ENCODE data around the gene TMPRSS6. TPM values are rescaled to one million over a fixed set of nuclear protein-coding genes. Genes with fewer than 3 reads are reported as not detected.

The TMPRSS6 gene
- total RNA-seq: 0.57 TPM
- polyA plus RNA-seq: 1.8 TPM
- long read RNA-seq, donor 1: 0 reads
- long read RNA-seq, donor 2: 0 reads
- long read RNA-seq, donor 3: 0 reads
- long read RNA-seq, donor 4: 0 reads
- long read RNA-seq, donor 5, partial matches to known transcripts: 5 of 5 reads
- long read RNA-seq, donor 5, other reads (novel, unspliced or antisense): 0 of 5 reads
- long read RNA-seq, donor 6: 0 reads
- long read RNA-seq, donor 7: 0 reads
- long read RNA-seq, donor 8: 0 reads
- long read RNA-seq, donor 9: 0 reads
- long read RNA-seq, donor 10: 0 reads

GRCh38 chr22:37109242-37109917 lies at the start of gene TMPRSS6:
Gene TMPRSS6, minus strand, starts transcription at chr22:37109713. Its CDS starts 6,296 bp downstream, at chr22:37103417.
- WGBS: 83% methylated on average over 13 of the region's 13 CpGs
- no peak within 1 kb of the TSS for H3K4me3 ChIP-seq (ENCODE audit: low read length in 2 of 2)
- DNase-seq (ENCODE audit: low read depth in 6 of 9, low spot score in 9 of 9): no peak
- no peaks in the 10 kb centered on the region for H3K36me3 ChIP-seq (ENCODE audit: control insufficient read depth in 2 of 2, insufficient read depth in 2 of 2, low read length in 1 of 2)
- no peaks in the 10 kb centered on the region for H3K4me1 ChIP-seq (ENCODE audit: control insufficient read depth in 2 of 2, insufficient read depth in 2 of 2, low read length in 2 of 2)
- H3K9me3 ChIP-seq (ENCODE audit: control insufficient read depth in 2 of 2, insufficient read depth in 1 of 2, low read length in 1 of 2): no peaks in the 10 kb centered on the region
- peaks cover 0 to 8% of the 10 kb centered on the region in 2 donors for H3K27me3 ChIP-seq (ENCODE audit: control insufficient read depth in 2 of 2, insufficient read depth in 1 of 2, low read length in 1 of 2)
- no peak within 1 kb of the TSS for H3K27ac ChIP-seq (ENCODE audit: low read depth in 1 of 2, low read length in 1 of 2)

DNA sequence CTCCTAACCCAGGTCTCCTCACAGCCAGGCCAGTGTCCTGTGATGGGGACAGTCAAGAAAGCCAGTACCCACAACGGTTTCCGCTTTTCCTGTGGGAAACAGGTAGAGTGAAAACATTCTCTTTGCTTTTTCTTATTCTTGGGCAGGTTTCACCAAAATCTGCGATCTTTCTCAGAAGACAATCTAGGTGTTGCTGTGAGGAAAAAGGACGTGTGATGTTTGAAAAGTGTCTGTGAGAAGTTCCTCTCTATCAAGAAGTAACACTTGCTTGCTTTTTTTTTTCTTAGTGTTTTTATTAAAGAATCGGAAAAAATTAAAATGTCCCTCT lies 49.4 kb upstream of the TMPRSS6 start:
- no peak overlapping the region for H3K27ac ChIP-seq (ENCODE audit: low read depth in 1 of 2, low read length in 1 of 2)
- peaks cover 0 to 31% of the 10 kb centered on the region in 2 donors for H3K4me1 ChIP-seq (ENCODE audit: control insufficient read depth in 2 of 2, insufficient read depth in 2 of 2, low read length in 2 of 2)
- H3K36me3 ChIP-seq (ENCODE audit: control insufficient read depth in 2 of 2, insufficient read depth in 2 of 2, low read length in 1 of 2): no peaks in the 10 kb centered on the region
- DNase-seq (ENCODE audit: low read depth in 6 of 9, low spot score in 9 of 9): no peak
- no peak overlapping the region for H3K4me3 ChIP-seq (ENCODE audit: low read length in 2 of 2)
- H3K9me3 ChIP-seq (ENCODE audit: control insufficient read depth in 2 of 2, insufficient read depth in 1 of 2, low read length in 1 of 2): peaks cover 0 to 24% of the 10 kb centered on the region in 2 donors
- H3K27me3 ChIP-seq (ENCODE audit: control insufficient read depth in 2 of 2, insufficient read depth in 1 of 2, low read length in 1 of 2): no peaks in the 10 kb centered on the region
- WGBS: 91% methylated on average over 5 of the region's 5 CpGs

GRCh38 chr22:37157516-37158285 lies 48.2 kb upstream of the TMPRSS6 start:
- 89% methylated on average over 13 of the region's 13 CpGs for WGBS
- no peak for DNase-seq (ENCODE audit: low read depth in 6 of 9, low spot score in 9 of 9)
- no peak overlapping the region for H3K4me3 ChIP-seq (ENCODE audit: low read length in 2 of 2)
- peaks cover 0 to 19% of the 10 kb centered on the region in 2 donors for H3K4me1 ChIP-seq (ENCODE audit: control insufficient read depth in 2 of 2, insufficient read depth in 2 of 2, low read length in 2 of 2)
- peaks cover 0 to 24% of the 10 kb centered on the region in 2 donors for H3K9me3 ChIP-seq (ENCODE audit: control insufficient read depth in 2 of 2, insufficient read depth in 1 of 2, low read length in 1 of 2)
- no peak overlapping the region for H3K27ac ChIP-seq (ENCODE audit: low read depth in 1 of 2, low read length in 1 of 2)
- no peaks in the 10 kb centered on the region for H3K36me3 ChIP-seq (ENCODE audit: control insufficient read depth in 2 of 2, insufficient read depth in 2 of 2, low read length in 1 of 2)
- H3K27me3 ChIP-seq (ENCODE audit: control insufficient read depth in 2 of 2, insufficient read depth in 1 of 2, low read length in 1 of 2): no peaks in the 10 kb centered on the region

GRCh38 chr22:37156686-37157435 lies 47.3 kb upstream of the TMPRSS6 start:
- peaks cover 0 to 24% of the 10 kb centered on the region in 2 donors for H3K9me3 ChIP-seq (ENCODE audit: control insufficient read depth in 2 of 2, insufficient read depth in 1 of 2, low read length in 1 of 2)
- no peak overlapping the region for H3K27ac ChIP-seq (ENCODE audit: low read depth in 1 of 2, low read length in 1 of 2)
- peaks cover 0 to 11% of the 10 kb centered on the region in 2 donors for H3K4me1 ChIP-seq (ENCODE audit: control insufficient read depth in 2 of 2, insufficient read depth in 2 of 2, low read length in 2 of 2)
- WGBS: 72% methylated on average over 13 of the region's 13 CpGs
- no peaks in the 10 kb centered on the region for H3K27me3 ChIP-seq (ENCODE audit: control insufficient read depth in 2 of 2, insufficient read depth in 1 of 2, low read length in 1 of 2)
- H3K4me3 ChIP-seq (ENCODE audit: low read length in 2 of 2): no peak overlapping the region
- DNase-seq (ENCODE audit: low read depth in 6 of 9, low spot score in 9 of 9): no peak
- H3K36me3 ChIP-seq (ENCODE audit: control insufficient read depth in 2 of 2, insufficient read depth in 2 of 2, low read length in 1 of 2): no peaks in the 10 kb centered on the region

DNA sequence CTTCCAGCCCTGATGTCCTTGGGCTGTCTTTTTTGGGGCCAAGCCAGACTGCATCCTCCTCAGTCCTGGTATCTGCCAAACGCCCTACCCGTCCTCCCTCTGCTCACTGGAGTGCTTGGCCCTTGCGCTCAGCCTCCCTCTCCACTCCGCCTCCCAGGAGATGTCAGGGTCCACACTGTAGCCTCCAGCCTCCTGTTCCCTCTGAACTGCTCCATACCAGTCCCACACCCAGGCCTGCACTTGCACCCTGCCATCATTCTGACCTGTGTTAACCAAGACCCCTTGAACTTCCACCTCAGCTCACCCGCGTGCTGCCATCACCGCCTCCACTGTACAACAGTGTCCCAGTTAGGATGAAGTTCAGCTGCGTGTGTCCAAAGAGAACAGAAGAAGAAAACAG lies 46.5 kb upstream of the TMPRSS6 start:
- no peak overlapping the region for H3K27ac ChIP-seq (ENCODE audit: low read depth in 1 of 2, low read length in 1 of 2)
- no peak for DNase-seq (ENCODE audit: low read depth in 6 of 9, low spot score in 9 of 9)
- 98% methylated on average over 8 of the region's 8 CpGs for WGBS

GRCh38 chr22:37154925-37155712 lies 45.6 kb upstream of the TMPRSS6 start:
- Histone ChIP-seq H3K27me3 (ENCODE audit: control insufficient read depth in 2 of 2, insufficient read depth in 1 of 2, low read length in 1 of 2) (no peaks in the 10 kb centered on the region), H3K36me3 (ENCODE audit: control insufficient read depth in 2 of 2, insufficient read depth in 2 of 2, low read length in 1 of 2) (no peaks in the 10 kb centered on the region), H3K27ac (ENCODE audit: low read depth in 1 of 2, low read length in 1 of 2) (no peak overlapping the region), H3K4me3 (ENCODE audit: low read length in 2 of 2) (no peak overlapping the region), H3K9me3 (ENCODE audit: control insufficient read depth in 2 of 2, insufficient read depth in 1 of 2, low read length in 1 of 2) (peaks cover 0 to 15% of the 10 kb centered on the region in 2 donors), H3K4me1 (ENCODE audit: control insufficient read depth in 2 of 2, insufficient read depth in 2 of 2, low read length in 2 of 2) (peaks cover 0 to 8% of the 10 kb centered on the region in 2 donors)
- no peak for DNase-seq (ENCODE audit: low read depth in 6 of 9, low spot score in 9 of 9)
- 96% methylated on average over 7 of the region's 7 CpGs for WGBS

More for the DNA sequence above, 46.5 kb upstream of the TMPRSS6 start:
- Histone ChIP-seq H3K4me3 (ENCODE audit: low read length in 2 of 2) (no peak overlapping the region), H3K36me3 (ENCODE audit: control insufficient read depth in 2 of 2, insufficient read depth in 2 of 2, low read length in 1 of 2) (no peaks in the 10 kb centered on the region), H3K9me3 (ENCODE audit: control insufficient read depth in 2 of 2, insufficient read depth in 1 of 2, low read length in 1 of 2) (peaks cover 0 to 15% of the 10 kb centered on the region in 2 donors), H3K27me3 (ENCODE audit: control insufficient read depth in 2 of 2, insufficient read depth in 1 of 2, low read length in 1 of 2) (no peaks in the 10 kb centered on the region), H3K4me1 (ENCODE audit: control insufficient read depth in 2 of 2, insufficient read depth in 2 of 2, low read length in 2 of 2) (peaks cover 0 to 7% of the 10 kb centered on the region in 2 donors)

DNA sequence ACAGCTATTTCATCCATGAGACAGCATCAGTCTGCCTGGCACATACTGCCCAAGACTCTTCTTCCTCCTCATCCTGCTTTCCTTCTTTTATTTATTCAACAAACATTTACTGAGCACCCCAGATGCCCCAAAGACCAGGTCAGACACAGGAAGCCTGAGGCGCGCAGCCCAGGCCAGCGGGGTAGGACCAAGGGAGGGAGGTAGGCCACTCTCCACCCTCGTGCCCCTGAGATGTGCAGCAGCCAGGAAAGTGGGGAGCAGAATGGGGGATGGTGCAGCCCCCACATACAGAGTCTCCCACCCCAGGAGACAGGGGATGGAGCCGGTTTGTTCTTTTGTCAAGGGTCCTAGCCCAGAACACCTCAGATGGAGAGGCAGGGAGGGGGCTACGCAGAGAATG lies 44.4 kb upstream of the TMPRSS6 start:
- no peaks in the 10 kb centered on the region for H3K27me3 ChIP-seq (ENCODE audit: control insufficient read depth in 2 of 2, insufficient read depth in 1 of 2, low read length in 1 of 2)
- peaks cover 0 to 17% of the 10 kb centered on the region in 2 donors for H3K9me3 ChIP-seq (ENCODE audit: control insufficient read depth in 2 of 2, insufficient read depth in 1 of 2, low read length in 1 of 2)
- H3K27ac ChIP-seq (ENCODE audit: low read depth in 1 of 2, low read length in 1 of 2): no peak overlapping the region
- no peaks in the 10 kb centered on the region for H3K36me3 ChIP-seq (ENCODE audit: control insufficient read depth in 2 of 2, insufficient read depth in 2 of 2, low read length in 1 of 2)
- 98% methylated on average over 6 of the region's 6 CpGs for WGBS
- H3K4me3 ChIP-seq (ENCODE audit: low read length in 2 of 2): no peak overlapping the region
- peaks cover 6 to 21% of the 10 kb centered on the region in 2 donors for H3K4me1 ChIP-seq (ENCODE audit: control insufficient read depth in 2 of 2, insufficient read depth in 2 of 2, low read length in 2 of 2)
- DNase-seq (ENCODE audit: low read depth in 6 of 9, low spot score in 9 of 9): no peak

GRCh38 chr22:37151401-37151800 lies 41.9 kb upstream of the TMPRSS6 start:
- no peak overlapping the region for H3K4me3 ChIP-seq (ENCODE audit: low read length in 2 of 2)
- peaks cover 6 to 23% of the 10 kb centered on the region in 2 donors for H3K4me1 ChIP-seq (ENCODE audit: control insufficient read depth in 2 of 2, insufficient read depth in 2 of 2, low read length in 2 of 2)
- DNase-seq (ENCODE audit: low read depth in 6 of 9, low spot score in 9 of 9): no peak
- no peaks in the 10 kb centered on the region for H3K36me3 ChIP-seq (ENCODE audit: control insufficient read depth in 2 of 2, insufficient read depth in 2 of 2, low read length in 1 of 2)
- H3K9me3 ChIP-seq (ENCODE audit: control insufficient read depth in 2 of 2, insufficient read depth in 1 of 2, low read length in 1 of 2): peaks cover 0 to 12% of the 10 kb centered on the region in 2 donors
- no peak overlapping the region for H3K27ac ChIP-seq (ENCODE audit: low read depth in 1 of 2, low read length in 1 of 2)
- no peaks in the 10 kb centered on the region for H3K27me3 ChIP-seq (ENCODE audit: control insufficient read depth in 2 of 2, insufficient read depth in 1 of 2, low read length in 1 of 2)
